NCI-H524 treated with DMSO at 0.1 percent for 48 hours (cell line): ENCODE data around the gene RESP18.

Experiments
- DNase-seq: peaks from one replicate; lab custom pipeline; 2025; lab: John Stamatoyannopoulos, UW

Gene RESP18

DNA sequence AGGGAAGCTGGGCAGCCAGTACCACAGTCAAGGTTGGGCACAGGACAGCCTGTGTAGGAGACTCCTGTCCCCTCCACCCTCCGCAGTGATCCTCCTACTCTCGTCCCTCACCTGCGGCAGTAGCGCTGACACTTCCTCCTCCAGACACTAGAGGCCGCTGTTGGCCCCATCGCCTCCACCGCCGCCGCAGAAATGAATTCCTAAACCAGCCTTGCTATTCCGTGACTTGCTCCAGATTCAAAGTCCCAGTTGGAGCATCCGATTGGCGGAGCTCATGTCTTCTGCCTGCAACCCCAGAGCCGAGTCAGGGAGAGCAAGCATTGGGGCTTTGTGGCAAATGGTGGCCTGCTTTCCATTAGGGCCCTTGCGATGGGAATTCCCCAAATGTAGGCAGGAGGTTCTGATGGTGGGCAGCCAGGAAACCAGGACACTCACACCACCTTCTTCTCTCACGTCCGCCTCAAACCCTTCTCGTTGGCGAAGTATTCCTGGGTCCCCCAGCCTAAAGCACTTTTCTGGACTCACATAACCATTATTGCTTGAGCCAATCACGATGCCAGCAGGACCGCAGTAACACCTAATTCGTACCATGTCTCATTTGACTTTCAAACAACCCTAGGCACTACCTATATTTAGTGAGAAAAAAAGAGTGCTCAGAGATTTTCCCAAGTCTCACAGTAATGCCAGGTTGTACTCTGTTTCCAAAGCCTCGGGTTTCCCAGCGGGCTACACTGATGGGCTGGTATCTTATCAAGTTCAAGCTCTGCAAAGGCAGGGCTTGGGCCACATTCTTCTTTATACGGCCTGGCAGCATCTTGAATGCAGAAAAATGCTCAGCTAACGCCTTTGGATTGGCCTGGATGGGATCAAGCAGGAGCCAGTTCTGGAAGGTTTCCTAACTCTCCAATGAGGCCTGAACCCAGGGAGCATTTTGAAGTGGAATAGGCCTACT lies 54.6 kb downstream of the RESP18 start:
- DNase-seq: no peak
